ENCODE results near the gene SYNE2. TPM values are rescaled to one million over a fixed set of nuclear protein-coding genes. Genes with fewer than 3 reads are reported as not detected.
"Not testable (repeated sequence)": the region's sequence is repeated elsewhere in the genome, so short reads cannot be mapped to it uniquely, and the experiment has no call there.

SYNE2 gene
- total and polyA plus RNA-seq, 2 donors (not counting 3 experiments of a cell fraction or from before 2014, with no cell fraction given): 16.0 to 53.7 TPM

GRCh38 chr14:64178814-64179213 is 326.0 kb downstream of the SYNE2 start:
- CTCF ChIA-PET: no interaction called here

DNA sequence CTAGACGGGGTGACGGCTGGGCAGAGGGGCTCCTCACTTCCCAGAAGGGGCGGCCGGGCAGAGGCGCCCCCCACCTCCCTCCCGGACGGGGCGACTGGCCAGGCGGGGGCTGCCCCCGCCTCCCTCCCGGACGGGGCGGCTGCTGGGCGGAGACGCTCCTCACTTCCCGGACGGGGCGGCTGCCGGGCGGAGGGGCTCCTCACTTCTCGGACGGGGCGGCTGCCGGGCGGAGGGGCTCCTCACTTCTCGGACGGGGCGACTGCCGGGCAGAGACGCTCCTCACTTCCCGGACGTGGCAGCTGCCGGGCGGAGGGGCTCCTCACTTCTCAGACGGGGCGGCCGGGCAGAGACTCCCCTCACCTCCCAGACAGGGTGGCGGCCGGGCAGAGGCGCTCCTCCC is 330.1 kb downstream of the SYNE2 start:
- H3K9ac ChIP-seq (replicated peaks; ENCODE audit: extremely low read depth, insufficient read depth, low read length); H3K27ac ChIP-seq (ENCODE audit: insufficient read depth, low read depth, low read length); FAIRE-seq; POLR2A ChIA-PET; dilution Hi-C loops (cut with MboI; ENCODE audit: extremely low pct_ligation_motif_present, low sequenced_read_pairs); H4K20me1 ChIP-seq (replicated peaks; ENCODE audit: control insufficient read depth, extremely low read depth, insufficient read depth, low read length); H3K79me2 ChIP-seq (ENCODE audit: control insufficient read depth, insufficient read depth, low read length); H2AFZ ChIP-seq (ENCODE audit: low read depth, low read length); H3K27me3 ChIP-seq (ENCODE audit: control insufficient read depth in 2 of 2, insufficient read depth in 2 of 2, low read length in 2 of 2); H3K4me1 ChIP-seq (ENCODE audit: control insufficient read depth, extremely low read depth, insufficient read depth, low read length); H3K9me1 ChIP-seq (replicated peaks; ENCODE audit: control insufficient read depth, extremely low read depth, insufficient read depth, low read length); DNase-seq (ENCODE audit: low read depth, low spot score); intact Hi-C loops (cut with micrococcal nuclease); H3K4me3 ChIP-seq (replicated peaks in 1 of 3; ENCODE audit: insufficient read depth in 1 of 3, low read depth in 1 of 3, low read length in 3 of 3); H3K4me2 ChIP-seq (ENCODE audit: insufficient read depth, low read length); H3K9me3 ChIP-seq (replicated peaks; ENCODE audit: control insufficient read depth, insufficient read depth, low read length); BruUV-seq (replicated peaks); H3K36me3 ChIP-seq (ENCODE audit: control insufficient read depth in 2 of 2, extremely low read depth in 1 of 2, insufficient read depth in 2 of 2, low read length in 2 of 2); CTCF ChIA-PET: not testable (repeated sequence)

More at GRCh38 chr14:64178814-64179213, 326.0 kb downstream of the SYNE2 start:
- no peak for TF ChIP-seq GATA2 (IDR thresholded peaks at IDR 0.05; ENCODE audit: insufficient read depth, insufficient read length, low read depth, low read length)
- no peak for TF ChIP-seq POLR2AphosphoS5 (IDR thresholded peaks at IDR 0.05; ENCODE audit: insufficient read depth, low read depth, low read length)
- TF ChIP-seq, protein P1, sequence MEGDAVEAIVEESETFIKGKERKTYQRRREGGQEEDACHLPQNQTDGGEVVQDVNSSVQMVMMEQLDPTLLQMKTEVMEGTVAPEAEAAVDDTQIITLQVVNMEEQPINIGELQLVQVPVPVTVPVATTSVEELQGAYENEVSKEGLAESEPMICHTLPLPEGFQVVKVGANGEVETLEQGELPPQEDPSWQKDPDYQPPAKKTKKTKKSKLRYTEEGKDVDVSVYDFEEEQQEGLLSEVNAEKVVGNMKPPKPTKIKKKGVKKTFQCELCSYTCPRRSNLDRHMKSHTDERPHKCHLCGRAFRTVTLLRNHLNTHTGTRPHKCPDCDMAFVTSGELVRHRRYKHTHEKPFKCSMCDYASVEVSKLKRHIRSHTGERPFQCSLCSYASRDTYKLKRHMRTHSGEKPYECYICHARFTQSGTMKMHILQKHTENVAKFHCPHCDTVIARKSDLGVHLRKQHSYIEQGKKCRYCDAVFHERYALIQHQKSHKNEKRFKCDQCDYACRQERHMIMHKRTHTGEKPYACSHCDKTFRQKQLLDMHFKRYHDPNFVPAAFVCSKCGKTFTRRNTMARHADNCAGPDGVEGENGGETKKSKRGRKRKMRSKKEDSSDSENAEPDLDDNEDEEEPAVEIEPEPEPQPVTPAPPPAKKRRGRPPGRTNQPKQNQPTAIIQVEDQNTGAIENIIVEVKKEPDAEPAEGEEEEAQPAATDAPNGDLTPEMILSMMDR (IDR thresholded peaks at IDR 0.05; ENCODE audit: extremely low read depth in 1 of 2, insufficient read depth in 1 of 2, low read depth in 1 of 2, low read length in 2 of 2): no peak
- TF ChIP-seq, protein P2, sequence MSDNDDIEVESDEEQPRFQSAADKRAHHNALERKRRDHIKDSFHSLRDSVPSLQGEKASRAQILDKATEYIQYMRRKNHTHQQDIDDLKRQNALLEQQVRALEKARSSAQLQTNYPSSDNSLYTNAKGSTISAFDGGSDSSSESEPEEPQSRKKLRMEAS (IDR thresholded peaks at IDR 0.05; ENCODE audit: insufficient read depth, insufficient read length): no peak
- no peak for TF ChIP-seq MYC (IDR thresholded peaks at IDR 0.05; ENCODE audit: low read depth, low read length)
- no peak for TF ChIP-seq JUN (IDR thresholded peaks at IDR 0.05; ENCODE audit: borderline replicate concordance, insufficient read depth, insufficient read length, low read depth)
- TF ChIP-seq POLR2A (IDR thresholded peaks at IDR 0.05; ENCODE audit: low read depth, low read length): no peak
- TF ChIP-seq EZH2 (IDR thresholded peaks at IDR 0.05; ENCODE audit: borderline replicate concordance, low read depth, low read length, severe bottlenecking): no peak
- TF ChIP-seq FOS (IDR thresholded peaks at IDR 0.05; ENCODE audit: borderline replicate concordance, insufficient read depth, low read length): no peak
- H3K36me3 ChIP-seq (ENCODE audit: control insufficient read depth in 2 of 2, extremely low read depth in 1 of 2, insufficient read depth in 2 of 2, low read length in 2 of 2): no peaks in the 10 kb centered on the region
- intact Hi-C loops (cut with micrococcal nuclease): no loop called here
- no peak for FAIRE-seq
- dilution Hi-C loops (cut with MboI; ENCODE audit: extremely low pct_ligation_motif_present, low sequenced_read_pairs): no loop called here
- no peak overlapping the region for H3K27ac ChIP-seq (ENCODE audit: insufficient read depth, low read depth, low read length)
- H3K9me1 ChIP-seq (replicated peaks; ENCODE audit: control insufficient read depth, extremely low read depth, insufficient read depth, low read length): no peaks in the 10 kb centered on the region
- H4K20me1 ChIP-seq (replicated peaks; ENCODE audit: control insufficient read depth, extremely low read depth, insufficient read depth, low read length): no peaks in the 10 kb centered on the region
- H3K79me2 ChIP-seq (ENCODE audit: control insufficient read depth, insufficient read depth, low read length): no peaks in the 10 kb centered on the region
- H2AFZ ChIP-seq (ENCODE audit: low read depth, low read length): no peak overlapping the region
- no peaks in the 10 kb centered on the region for H3K9me3 ChIP-seq (replicated peaks; ENCODE audit: control insufficient read depth, insufficient read depth, low read length)
- no peak for DNase-seq (ENCODE audit: low read depth, low spot score)
- H3K9ac ChIP-seq (replicated peaks; ENCODE audit: extremely low read depth, insufficient read depth, low read length): no peak overlapping the region
- POLR2A ChIA-PET: no interaction called here
- H3K4me1 ChIP-seq (ENCODE audit: control insufficient read depth, extremely low read depth, insufficient read depth, low read length): no peaks in the 10 kb centered on the region
- BruUV-seq (replicated peaks): no TSS peak
- H3K27me3 ChIP-seq (ENCODE audit: control insufficient read depth in 2 of 2, insufficient read depth in 2 of 2, low read length in 2 of 2): no peaks in the 10 kb centered on the region
- H3K4me3 ChIP-seq (replicated peaks in 1 of 3; ENCODE audit: insufficient read depth in 1 of 3, low read depth in 1 of 3, low read length in 3 of 3): no peak overlapping the region
- H3K4me2 ChIP-seq (ENCODE audit: insufficient read depth, low read length): no peak overlapping the region

Measured in endothelial cell of umbilical vein (primary cell).